ENCODE measurements around the gene PARP2. TPM values are rescaled to one million over a fixed set of nuclear protein-coding genes. Genes with fewer than 3 reads are reported as not detected.
A peak's percentile ranks its signal among the peaks of the same experiment; 100 is the strongest.

PARP2 gene
- total RNA-seq, 4 donors from 2014 or later: 4.4 to 96.5 (median 9.1) TPM

DNA sequence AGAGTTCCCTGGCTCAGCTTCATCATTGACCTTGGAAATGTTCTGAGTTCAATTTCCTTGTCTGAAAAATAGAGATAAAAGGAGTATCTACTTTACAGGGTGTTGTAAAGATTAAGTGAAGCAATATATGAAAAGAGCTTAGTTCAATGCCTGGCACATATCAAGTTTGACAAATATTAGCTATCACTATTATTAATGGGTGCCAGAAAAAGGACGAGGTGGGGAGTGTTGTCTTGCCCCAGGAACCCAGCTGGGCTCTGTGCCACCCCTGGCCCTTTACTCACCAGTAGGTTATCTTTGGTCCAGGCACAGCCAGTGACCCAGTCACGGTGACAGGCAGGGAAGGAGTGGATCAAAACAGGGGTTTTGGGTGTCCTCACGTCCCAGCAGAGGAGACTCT is 32.0 kb downstream of the PARP2 start:
- DNase-seq: no peak
- peaks cover 0 to 23% (median 13%) of the 10 kb centered on the region in 4 donors for H3K4me1 ChIP-seq
- peak overlapping the region; percentile 69 to 81 (median 75) for H3K27ac ChIP-seq
- no peaks in the 10 kb centered on the region for H3K9me3 ChIP-seq
- no peak overlapping the region for H3K4me3 ChIP-seq
- 20 to 78% methylated on average over 1 to 3 of the region's 3 CpGs for WGBS, 2 donors (ENCODE audit: low coverage in 1 of 2)
- intact Hi-C loops (cut with DNase I; ENCODE audit: low total_unique reads) (no loop called here), in situ Hi-C loops (cut with MboI; ENCODE audit: low pct_ligation_motif_present in 1 of 4, low pct_unique_long_range_greater_than_20kb in 1 of 4, low sequenced_read_pairs in 3 of 4) (no loop called here)
- no peaks in the 10 kb centered on the region for H3K27me3 ChIP-seq
- peaks cover 0 to 94% (median 43%) of the 10 kb centered on the region in 4 donors for H3K36me3 ChIP-seq
- no peak for TF ChIP-seq POLR2AphosphoS5 (IDR thresholded peaks at IDR 0.05)
- no peak for TF ChIP-seq POLR2A (IDR thresholded peaks at IDR 0.05)
- TF ChIP-seq EP300 (IDR thresholded peaks at IDR 0.05; ENCODE audit: low read depth): no peak
- TF ChIP-seq, protein P1, sequence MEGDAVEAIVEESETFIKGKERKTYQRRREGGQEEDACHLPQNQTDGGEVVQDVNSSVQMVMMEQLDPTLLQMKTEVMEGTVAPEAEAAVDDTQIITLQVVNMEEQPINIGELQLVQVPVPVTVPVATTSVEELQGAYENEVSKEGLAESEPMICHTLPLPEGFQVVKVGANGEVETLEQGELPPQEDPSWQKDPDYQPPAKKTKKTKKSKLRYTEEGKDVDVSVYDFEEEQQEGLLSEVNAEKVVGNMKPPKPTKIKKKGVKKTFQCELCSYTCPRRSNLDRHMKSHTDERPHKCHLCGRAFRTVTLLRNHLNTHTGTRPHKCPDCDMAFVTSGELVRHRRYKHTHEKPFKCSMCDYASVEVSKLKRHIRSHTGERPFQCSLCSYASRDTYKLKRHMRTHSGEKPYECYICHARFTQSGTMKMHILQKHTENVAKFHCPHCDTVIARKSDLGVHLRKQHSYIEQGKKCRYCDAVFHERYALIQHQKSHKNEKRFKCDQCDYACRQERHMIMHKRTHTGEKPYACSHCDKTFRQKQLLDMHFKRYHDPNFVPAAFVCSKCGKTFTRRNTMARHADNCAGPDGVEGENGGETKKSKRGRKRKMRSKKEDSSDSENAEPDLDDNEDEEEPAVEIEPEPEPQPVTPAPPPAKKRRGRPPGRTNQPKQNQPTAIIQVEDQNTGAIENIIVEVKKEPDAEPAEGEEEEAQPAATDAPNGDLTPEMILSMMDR (IDR thresholded peaks at IDR 0.05): no peak

DNA sequence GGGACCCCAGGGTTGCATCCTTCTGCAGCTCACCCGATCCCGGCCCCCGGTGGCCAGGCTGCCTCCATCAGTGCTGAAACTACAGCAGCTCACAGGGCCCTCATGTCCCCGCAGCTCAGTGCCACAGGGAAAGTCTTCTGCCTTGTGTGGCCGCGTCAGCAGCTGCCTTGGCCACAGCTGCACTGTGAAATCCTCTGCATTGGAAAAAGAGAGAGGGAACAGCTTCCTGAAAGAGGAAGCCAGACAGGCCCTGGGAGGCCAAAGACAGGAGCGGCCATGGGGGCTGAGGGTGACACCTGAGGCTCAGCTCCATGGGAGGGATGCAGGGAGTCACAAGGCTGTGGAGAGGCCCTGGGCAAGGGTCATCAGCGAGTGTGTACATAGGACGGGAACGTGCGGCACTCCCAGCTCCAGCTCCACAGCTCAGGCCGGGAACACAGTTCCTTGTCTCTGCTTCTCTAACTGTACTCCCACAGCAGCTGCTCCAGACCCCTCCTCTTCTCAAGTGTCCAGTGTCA is 32.7 kb downstream of the PARP2 start:
- Histone ChIP-seq H3K27me3 (no peaks in the 10 kb centered on the region), H3K4me3 (no peak overlapping the region), H3K36me3 (peaks cover 0 to 94% (median 42%) of the 10 kb centered on the region in 4 donors), H3K9me3 (no peaks in the 10 kb centered on the region), H3K27ac (peak overlapping the region; percentile 69 to 81 (median 75)), H3K4me1 (peaks cover 0 to 23% (median 13%) of the 10 kb centered on the region in 4 donors)
- 50 to 64% methylated on average over 1 to 12 of the region's 12 CpGs for WGBS, 2 donors (ENCODE audit: low coverage in 1 of 2)
- intact Hi-C loops (cut with DNase I; ENCODE audit: low total_unique reads): no loop called here
- in situ Hi-C loops (cut with MboI; ENCODE audit: low pct_ligation_motif_present in 1 of 4, low pct_unique_long_range_greater_than_20kb in 1 of 4, low sequenced_read_pairs in 3 of 4): no loop called here
- TF ChIP-seq, protein P1 (IDR thresholded peaks at IDR 0.05): no peak
- TF ChIP-seq POLR2AphosphoS5 (IDR thresholded peaks at IDR 0.05) (peak in 2 of 3 donors; percentile 11 to 36), POLR2A (IDR thresholded peaks at IDR 0.05) (peak; percentile 25)
- DNase-seq: peak; percentile 78

DNA sequence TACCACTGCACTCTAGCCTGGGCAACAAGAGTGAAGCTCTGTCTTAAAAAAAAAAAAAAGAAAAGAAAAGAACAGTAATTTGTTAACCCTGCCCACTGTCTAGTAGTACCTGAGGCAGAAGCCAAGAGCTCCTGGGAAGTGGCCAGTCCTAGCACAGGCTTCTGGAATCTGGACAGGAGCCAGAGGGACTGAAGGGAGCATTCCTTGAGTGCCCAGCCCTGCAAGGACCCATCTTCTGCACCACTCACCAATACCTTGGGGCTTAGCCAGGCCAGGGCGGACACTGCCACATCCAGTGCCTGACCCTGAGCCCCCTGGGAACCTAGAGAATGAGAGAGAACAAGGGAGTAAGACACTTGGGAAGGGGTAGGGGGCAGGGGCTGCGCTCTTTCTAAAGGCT is 33.7 kb downstream of the PARP2 start:
- Histone ChIP-seq H3K9me3 (no peaks in the 10 kb centered on the region), H3K4me3 (no peak overlapping the region), H3K36me3 (peaks cover 0 to 95% (median 42%) of the 10 kb centered on the region in 4 donors), H3K27me3 (no peaks in the 10 kb centered on the region), H3K4me1 (peaks cover 0 to 23% (median 13%) of the 10 kb centered on the region in 4 donors), H3K27ac (peak overlapping the region; percentile 69 to 81 (median 75))
- no peak for DNase-seq
- 100% methylated on average over 2 of the region's 2 CpGs; no CpG with 5 or more reads in 1 of the 2 donors for WGBS, 2 donors (ENCODE audit: low coverage in 1 of 2)
- no peak for TF ChIP-seq EP300 (IDR thresholded peaks at IDR 0.05; ENCODE audit: low read depth)
- TF ChIP-seq POLR2AphosphoS5 (IDR thresholded peaks at IDR 0.05): no peak
- no peak for TF ChIP-seq POLR2A (IDR thresholded peaks at IDR 0.05)
- TF ChIP-seq, protein P1 (IDR thresholded peaks at IDR 0.05): no peak
- in situ Hi-C loops (cut with MboI; ENCODE audit: low pct_ligation_motif_present in 1 of 4, low pct_unique_long_range_greater_than_20kb in 1 of 4, low sequenced_read_pairs in 3 of 4): no loop called here
- intact Hi-C loops (cut with DNase I; ENCODE audit: low total_unique reads): no loop called here

DNA sequence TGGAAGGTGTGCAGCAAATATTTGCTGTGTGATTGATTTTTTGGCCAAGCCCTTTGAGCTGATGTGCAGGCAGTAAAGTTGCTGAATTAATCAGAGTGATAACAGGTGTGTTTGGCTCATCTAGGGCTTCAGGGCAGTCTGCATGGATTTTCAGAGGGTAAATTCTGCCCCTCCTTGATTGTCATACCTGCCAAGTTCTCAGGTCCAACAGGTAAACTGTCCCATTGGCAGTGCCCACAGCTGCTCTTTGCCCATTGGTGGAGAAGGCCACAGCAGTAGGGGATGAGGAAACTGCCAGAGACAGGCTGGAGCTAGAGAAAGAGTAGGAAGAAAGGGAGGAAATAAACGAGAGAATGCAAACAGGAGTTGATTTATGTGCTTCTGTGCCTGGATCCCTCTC is 36.3 kb downstream of the PARP2 start:
- in situ Hi-C loops (cut with MboI; ENCODE audit: low pct_ligation_motif_present in 1 of 4, low pct_unique_long_range_greater_than_20kb in 1 of 4, low sequenced_read_pairs in 3 of 4): no loop called here

More for the DNA sequence above, 36.3 kb downstream of the PARP2 start:
- no peak overlapping the region for H3K4me3 ChIP-seq
- H3K27ac ChIP-seq: no peak overlapping the region
- no peaks in the 10 kb centered on the region for H3K27me3 ChIP-seq
- DNase-seq: no peak
- H3K9me3 ChIP-seq: no peaks in the 10 kb centered on the region
- peaks cover 0 to 23% (median 13%) of the 10 kb centered on the region in 4 donors for H3K4me1 ChIP-seq
- 27 to 50% methylated on average over 1 of the region's 1 CpG for WGBS, 2 donors (ENCODE audit: low coverage in 1 of 2)
- H3K36me3 ChIP-seq: peaks cover 0 to 96% (median 42%) of the 10 kb centered on the region in 4 donors
- intact Hi-C loops (cut with DNase I; ENCODE audit: low total_unique reads): no loop called here
- TF ChIP-seq POLR2AphosphoS5 (IDR thresholded peaks at IDR 0.05) (no peak), EP300 (IDR thresholded peaks at IDR 0.05; ENCODE audit: low read depth) (no peak), POLR2A (IDR thresholded peaks at IDR 0.05) (no peak)
- TF ChIP-seq, protein P1 (IDR thresholded peaks at IDR 0.05): no peak

Measured in transverse colon (tissue), 4 donors.